SK-MEL-5 (cell line): Measurements from ENCODE around the gene VCL. TPM values are rescaled to one million over a fixed set of nuclear protein-coding genes. Genes with fewer than 3 reads are reported as not detected.
A peak's percentile ranks its signal among the peaks of the same experiment; 100 is the strongest.
"Not testable (repeated sequence)": the region's sequence is repeated elsewhere in the genome, so short reads cannot be mapped to it uniquely, and the experiment has no call there.

Experiments
- DNase-seq: peaks from one replicate; pipeline ENCODE4 v3.0.0-alpha.2; 2016; ENCODE audit warnings: low read depth, low spot score
- in situ Hi-C: cut with HindIII; loops from 2 replicates; pipeline ENCODE4 v1.10.0; 2016; ENCODE audit warnings: low sequenced_read_pairs, high pct_unique_total_duplicates, low pct_unique_long_range_greater_than_20kb
- total RNA-seq: library from RNA; depleted of rRNA; stranded (reverse); fragments of >200 nt; shearing (Covaris generic); gene quantifications from 2 replicates; pipeline ENCODE4 v1.2.3, GENCODE V29; 2014

Gene VCL
- total RNA-seq, 1 experiment from 2014 or later: 26.6 TPM

DNA sequence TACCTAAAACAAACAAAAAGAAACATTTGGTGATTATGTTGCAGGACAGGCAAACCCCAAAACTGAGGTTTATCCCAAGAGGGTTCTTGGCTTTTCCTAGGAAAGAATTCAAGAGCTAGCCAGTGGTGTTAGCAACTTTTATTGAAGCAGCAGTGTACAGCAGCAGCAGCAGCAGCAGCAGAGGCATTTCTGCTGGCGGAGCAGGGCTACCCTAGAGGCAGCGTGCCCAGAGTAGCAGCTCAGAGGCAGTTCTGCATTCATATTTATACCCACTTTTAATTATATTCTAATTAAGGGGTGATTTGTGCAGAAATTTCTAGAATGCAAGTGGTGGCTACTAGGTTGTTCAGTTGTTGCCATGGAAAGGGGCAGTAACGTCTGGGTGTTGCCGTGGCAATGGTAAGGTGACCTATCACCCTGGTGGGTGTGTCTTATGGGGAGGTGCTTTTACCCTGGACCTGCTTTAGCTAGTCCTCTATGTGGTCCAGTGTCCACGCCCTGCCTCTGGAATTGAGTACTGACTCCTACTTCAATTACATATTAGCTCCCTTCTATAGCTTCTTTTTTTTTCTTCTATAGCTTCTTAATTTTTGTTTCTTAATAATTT is 53.9 kb downstream of the VCL start:
- in situ Hi-C loops: no loop called here
- peak; percentile 11 for DNase-seq

DNA sequence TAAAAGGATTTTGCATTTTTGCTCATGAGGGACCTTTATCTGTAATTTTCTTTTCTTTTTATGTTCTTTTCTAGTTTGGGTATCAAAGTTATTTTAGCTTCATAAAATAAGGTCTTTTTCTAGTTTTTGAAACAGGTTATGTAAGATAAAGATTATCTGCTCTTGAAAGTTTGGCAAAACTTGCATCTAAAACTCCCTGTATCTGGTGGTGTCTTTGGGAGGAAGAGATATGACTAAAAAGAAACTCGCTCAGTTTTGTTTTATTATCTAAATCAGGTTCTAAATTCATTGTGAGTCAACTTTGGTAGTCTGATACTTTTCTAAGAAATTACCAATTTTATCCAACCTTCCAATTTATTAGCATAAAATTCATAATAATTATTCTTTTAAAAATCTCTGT is 55.1 kb downstream of the VCL start:
- DNase-seq: no peak
- in situ Hi-C loops: no loop called here

DNA sequence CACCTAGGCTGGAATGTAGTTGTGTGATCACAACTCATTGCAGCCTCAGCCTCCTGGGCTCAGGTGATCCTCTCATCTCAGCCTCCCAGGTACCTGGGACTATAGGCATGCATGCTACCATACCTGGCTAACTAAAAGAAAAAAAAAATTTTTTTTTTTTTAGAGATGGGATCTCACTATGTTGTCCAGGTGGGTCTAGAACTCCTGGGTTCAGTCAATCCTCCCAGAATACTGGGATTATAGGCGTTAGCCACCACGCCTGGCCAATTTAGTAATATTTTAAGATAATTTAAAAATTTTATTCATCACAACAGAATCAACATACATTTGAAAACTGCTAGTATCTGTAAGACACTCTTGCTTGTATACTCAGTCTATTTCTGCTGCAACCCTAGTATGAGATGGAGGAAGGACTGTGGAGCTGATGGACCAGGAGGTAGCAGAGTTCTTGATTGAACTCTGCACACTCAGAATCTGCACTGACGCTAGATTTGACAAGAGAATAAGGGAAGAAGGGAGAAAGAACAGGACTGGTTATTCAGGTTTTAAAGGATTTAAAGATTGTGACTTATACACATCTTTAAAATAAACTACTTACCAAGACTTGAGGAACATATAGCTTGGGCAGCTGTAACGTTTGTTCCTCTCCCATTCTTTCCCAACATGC is 57.6 kb downstream of the VCL start:
- in situ Hi-C loops: no loop called here
- DNase-seq: no peak

DNA sequence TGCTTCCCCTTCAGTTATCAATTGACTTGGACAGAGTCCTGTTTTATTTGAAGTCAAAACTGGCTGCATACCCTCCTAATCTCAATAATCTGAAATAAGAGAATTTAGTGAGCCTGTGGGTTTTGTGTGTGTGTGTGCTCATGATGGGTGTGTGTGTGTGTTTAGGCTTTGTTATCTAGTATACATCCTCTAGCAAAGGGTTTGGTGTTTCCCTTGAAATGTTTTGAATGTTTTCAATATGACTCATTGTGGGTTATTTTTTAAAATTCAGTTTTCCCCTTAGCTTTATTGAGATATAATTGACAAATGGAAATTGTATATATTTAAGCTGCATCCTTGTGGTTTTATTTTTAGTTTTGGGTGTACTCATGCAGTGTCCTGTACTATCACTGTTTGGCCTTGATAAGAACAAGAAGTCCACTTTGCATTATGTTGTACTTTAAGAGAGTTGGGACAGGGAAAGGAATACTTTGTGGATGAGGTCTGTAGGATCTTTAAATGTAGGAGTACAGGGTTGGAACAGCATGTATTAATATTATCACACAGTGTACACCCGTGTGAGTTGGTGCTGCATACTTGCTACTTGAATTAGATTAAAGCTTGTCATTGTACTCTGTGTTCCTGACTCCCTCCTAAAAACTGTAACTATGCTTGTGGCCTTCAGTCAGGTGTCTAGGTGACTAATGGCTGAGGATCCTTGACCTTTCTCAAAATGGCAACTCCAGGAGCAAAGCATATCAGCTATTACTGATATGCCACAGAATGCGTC is 58.3 kb downstream of the VCL start:
- in situ Hi-C loops: no loop called here

DNA sequence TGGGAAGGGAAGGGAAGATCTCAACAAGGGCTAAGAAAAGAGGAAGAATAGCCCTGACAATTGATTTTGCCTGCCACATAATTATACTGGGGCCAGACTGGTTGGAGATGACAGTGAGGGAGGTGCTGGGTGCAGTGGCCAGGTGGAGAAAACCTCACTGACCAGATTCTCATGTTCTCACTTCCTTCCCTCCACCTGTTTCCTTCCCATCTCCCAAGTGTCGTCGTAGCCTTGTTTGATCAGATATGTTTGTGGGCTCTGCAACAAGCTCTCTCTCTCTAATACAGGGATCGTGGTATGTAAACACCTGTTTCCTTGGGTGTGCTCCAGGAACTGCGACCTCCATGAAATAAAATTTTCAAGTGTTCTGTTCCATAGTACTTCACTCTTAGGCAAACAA is 60.2 kb downstream of the VCL start:
- DNase-seq: no peak
- in situ Hi-C loops: no loop called here

More for the DNA sequence above, 58.3 kb downstream of the VCL start:
- DNase-seq: peak; percentile 42

DNA sequence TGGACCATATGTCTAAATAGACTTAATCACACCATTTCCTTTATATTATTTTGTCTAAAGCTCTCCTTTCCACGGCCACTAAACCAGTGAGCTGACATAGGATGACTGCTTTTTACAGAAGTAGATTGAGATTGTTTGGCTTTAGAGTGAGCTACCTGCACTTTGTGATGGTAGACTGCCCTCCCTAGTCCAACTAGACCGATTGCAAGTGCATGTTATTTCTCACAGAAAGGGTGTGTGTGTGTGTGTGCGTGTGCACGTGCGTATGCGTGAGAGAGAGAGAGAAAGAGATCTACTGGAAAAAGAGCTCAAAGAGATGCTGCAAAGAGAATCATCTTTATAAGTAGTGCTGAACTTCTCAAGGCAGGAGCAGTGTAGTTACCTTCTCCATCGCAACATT is 60.7 kb downstream of the VCL start:
- in situ Hi-C loops: no loop called here
- DNase-seq: no peak

DNA sequence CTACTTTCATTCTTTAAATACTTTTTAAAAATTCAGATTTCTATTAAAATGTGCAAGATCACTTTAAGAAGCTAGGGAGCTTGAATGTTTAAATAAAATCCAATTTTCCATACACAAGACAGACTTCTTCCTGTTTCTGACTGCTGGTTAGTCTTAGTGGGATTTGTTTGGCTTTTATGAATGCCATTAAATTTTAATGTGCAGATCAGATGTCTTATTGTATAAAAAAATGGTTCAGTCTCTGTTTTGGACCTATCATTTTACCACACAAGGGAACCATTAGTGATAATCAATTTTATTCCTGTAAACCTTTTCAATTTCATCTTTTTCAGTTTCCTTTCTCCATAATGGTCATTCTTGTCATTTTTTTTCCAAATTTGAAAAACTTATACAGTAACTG is 63.2 kb downstream of the VCL start:
- DNase-seq: no peak
- in situ Hi-C loops: no loop called here

DNA sequence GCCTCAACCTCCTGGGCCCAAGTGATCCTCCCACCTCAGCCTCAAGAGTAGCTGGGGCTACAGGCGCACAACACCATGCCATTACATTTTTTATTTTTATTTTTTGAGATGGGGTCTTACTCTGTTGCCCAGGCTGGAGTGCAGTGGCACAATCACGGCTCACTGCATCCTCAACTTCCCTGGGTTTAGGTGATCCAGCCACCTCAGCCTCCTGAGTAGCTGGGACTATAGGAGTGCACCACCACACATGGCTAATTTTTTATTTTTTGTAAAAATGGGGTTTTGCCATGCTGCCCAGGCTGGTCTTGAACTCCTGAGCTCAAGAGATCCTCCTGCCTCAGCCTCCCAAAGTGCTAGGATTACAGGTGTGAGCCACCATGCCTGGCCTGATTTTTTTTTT is 64.1 kb downstream of the VCL start:
- DNase-seq: not testable (repeated sequence)

DNA sequence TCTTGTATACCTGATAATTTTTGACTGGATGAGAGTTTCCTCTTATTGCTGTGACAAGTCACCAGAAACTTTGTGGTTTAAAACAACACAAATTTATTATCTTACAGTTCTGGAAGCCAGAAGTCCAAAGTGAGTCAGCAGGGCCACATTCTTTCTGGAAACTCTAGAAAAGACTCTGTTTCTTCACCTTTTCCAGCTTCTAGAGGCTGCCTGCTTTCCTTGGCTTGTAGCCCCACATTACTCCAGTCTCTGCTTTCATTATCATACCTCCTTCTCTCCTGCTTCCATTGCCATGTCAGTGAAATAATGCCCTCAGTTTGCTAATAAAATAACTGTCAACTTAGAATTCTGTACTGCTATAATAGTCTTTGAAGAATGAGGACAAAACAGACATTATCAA is 65.3 kb downstream of the VCL start:
- in situ Hi-C loops: no loop called here
- DNase-seq: no peak

More for the DNA sequence above, 64.1 kb downstream of the VCL start:
- in situ Hi-C loops: not testable (repeated sequence)

DNA sequence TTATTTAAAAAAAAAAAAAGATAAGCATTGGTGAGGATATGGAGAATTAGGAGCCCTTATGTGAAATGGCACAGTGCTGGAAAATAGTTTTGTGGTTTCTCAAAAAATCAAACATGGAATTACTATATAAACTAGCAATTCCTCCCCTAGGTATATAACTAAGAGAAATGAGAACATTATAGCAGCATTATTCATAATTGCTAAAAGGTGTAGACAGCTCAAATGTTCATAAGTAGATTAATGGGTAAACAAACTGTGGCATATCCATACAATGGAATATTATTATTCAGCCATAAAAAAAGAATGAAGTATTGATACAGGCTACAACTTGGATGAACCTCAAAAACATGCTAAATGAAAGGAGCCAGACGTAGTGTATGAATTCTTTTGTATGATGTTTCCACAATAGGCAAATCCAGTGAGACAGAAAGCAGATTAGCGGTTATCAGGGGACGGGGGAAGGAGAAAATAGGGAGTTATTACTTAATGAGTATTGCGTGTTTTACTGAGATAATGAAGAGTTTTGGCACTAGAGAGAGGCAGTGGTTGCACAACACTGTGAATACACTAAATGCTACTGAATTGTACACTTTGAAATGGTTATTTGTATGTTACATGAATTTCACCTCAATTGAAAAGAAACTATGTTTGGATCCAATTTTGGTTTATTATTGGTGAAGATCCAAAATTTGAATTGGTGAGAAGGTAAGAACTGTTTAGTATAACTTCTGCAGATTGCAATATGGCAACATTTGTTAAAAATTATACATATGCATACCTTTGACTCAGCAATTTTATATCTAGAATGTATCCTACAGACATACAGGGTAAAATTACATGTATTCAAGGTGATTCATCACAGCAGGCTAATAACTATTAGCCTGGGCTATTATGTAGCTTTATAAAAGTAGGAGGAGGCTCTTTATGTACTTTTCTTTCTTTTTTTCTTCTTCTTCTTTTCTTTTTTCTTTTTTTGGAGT is 69.7 kb downstream of the VCL start:
- no peak for DNase-seq
- in situ Hi-C loops: no loop called here

DNA sequence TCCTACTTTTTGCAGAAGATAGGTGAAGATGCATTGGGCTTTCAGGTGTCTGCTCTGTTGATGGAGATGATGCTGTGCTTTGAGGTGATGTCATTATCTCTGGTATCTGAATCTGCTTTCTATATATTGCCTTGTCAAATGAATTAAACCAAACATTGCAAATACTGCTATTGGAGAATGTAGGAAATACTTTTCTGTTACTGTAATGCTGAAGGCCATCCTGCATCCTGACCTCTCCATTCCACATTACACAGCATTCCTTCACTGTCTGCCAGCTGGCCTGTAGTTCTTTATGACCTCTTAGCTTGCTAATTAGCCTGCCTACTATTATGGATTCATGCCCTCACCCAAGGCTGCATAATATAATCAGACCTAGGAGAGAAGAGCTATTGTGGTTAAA is 73.2 kb downstream of the VCL start:
- in situ Hi-C loops: no loop called here
- no peak for DNase-seq

DNA sequence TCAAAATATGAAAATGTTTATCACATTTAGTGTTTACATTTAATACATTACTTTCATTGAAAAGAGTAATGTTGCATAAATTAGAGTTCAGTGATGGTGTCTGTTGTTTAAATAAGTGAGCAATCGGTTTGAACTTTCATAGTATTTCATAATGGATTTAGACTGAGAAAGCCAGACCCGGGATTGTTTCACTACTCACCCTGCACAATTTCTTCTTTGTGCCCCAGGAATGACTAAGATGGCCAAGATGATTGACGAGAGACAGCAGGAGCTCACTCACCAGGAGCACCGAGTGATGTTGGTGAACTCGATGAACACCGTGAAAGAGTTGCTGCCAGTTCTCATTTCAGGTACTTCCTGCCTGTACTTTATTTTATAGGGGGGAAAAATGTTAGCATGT is 74.6 kb downstream of the VCL start:
- in situ Hi-C loops: no loop called here
- peak; percentile 55 for DNase-seq

DNA sequence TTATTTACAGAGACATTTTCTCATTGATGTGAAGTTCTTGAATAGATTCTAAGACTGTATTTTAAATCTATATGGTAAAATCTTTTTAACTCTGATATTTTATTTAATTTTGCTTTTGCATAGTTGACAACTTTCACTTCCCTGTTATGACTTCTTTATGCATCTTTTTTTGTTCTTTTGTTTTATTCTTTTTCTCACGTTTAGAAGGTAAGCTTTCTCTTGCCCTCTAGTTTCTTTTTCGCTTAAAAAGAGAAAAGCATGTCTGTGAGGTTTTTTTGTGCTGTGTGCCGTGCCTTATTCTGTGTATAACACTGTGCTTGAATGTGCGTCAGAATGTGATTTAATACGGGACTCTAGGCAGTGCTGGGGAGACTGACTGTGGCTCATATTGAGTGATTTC is 78.0 kb downstream of the VCL start:
- no peak for DNase-seq
- in situ Hi-C loops: no loop called here

DNA sequence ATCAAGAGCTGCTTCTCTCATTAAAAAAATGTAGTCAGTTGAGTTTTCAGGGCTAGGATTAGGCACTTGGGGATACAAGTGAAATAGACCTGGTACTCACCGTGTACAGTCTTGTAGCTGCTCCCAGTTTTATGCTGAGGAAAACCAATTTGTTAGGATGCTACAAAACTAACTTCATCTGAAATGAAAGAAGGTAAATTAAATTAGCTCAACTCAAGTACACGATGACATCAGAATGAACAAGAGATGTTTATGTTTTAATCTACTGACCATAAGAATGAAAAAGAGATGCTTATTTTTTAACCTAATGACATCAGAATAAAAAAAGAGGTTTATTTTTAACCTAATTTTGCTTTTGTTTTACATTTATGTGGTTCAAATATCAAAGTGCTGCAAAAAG is 79.0 kb downstream of the VCL start:
- in situ Hi-C loops: no loop called here
- no peak for DNase-seq

DNA sequence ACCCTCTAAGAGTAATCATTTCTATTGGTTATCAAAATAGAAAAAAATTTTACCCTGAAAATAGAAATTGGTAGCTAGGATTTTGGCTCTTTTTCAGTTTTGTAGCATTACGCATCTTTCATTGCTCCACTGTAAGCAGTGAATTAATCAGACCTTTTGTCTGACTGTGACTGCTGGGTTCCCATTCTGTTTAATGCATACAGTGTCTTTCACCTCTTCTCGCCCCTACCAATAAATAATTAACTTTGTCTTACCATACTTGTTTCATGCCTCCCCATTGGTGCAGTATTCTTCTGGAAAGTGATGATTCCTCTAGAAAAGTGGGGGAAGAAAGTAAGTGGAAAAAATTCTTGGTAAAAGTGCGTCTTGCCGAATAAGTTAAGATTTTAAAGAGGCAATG is 79.5 kb downstream of the VCL start:
- in situ Hi-C loops: no loop called here
- no peak for DNase-seq

DNA sequence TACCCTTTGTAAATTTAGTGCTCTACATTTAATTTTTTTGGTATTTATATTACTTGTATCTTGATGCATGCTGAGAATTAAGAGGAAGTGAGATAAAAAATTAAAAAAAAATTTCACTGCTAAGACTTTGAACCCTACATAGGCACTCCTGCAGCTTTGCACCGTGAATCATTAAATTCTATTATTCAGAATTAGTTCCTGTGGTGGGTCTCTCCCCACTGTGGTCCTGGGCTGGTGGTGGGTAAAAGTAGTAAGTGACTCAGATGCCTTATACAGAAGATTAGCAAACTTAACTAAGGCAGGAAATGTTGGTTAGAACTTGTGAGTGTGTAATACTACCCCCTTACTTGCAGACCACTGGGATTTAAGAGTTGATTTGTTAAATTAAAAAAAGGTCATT is 80.1 kb downstream of the VCL start:
- in situ Hi-C loops: no loop called here
- no peak for DNase-seq

DNA sequence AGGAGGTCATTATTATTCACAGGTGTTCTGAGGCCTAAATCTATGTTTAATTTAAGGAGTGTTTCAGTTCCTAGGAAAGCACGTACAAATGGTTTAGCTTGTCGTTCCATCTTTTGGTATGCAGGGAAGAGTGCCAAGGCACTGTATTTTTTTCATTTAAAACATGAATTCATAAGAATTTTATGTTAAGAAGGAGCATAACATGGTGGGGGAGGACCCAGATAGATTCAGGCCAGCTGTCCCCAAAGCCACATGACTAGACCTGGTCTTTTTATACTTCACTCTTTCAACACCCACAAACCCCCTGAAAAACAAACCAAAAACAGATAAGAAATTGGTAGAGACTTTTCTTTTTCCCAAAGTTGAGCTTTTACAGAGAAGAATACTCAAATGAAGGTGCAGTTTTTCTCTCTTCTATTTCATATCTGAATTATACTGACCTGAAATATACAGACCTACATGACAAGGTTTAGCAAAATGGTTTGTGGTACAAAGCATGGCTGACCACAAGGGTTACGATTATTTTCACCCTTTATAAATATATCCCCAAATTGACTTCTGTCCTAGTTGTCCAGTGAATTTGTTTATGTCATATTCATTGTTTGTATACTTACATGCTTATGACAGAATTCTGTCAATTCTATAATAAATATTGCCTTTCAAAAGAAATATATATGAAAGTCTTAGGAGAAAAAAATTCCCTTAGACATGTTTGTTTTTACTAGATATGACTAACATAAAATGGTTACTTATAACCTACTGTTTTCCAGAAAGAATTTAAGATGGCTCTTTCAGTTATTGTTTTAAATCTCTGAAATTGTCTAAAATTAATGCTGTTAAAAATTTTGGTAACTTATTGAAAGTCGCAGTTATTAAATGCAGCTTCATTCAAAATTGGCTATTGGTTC is 81.4 kb downstream of the VCL start:
- in situ Hi-C loops: no loop called here
- no peak for DNase-seq
